HepG2 (cell line): ENCODE data around the gene VSX1. TPM values are rescaled to one million over a fixed set of nuclear protein-coding genes. Genes with fewer than 3 reads are reported as not detected.

Experiments used
- FOXA1 ChIP-seq, 2 experiments: fragments of 450-650 bp in 1 of 2; sonication (generic) in 1 of 2; formaldehyde crosslinking in 1 of 2; IDR thresholded peaks; 2 replicates each; pipeline versions ENCODE4 v1.4.0 to v1.6.1; 2016 to 2020; ENCODE audit warnings: missing genetic modification reagents in 1 of 2
- FOXK2 ChIP-seq: fragments of 450-650 bp; IDR thresholded peaks from 2 replicates; pipeline ENCODE4 v1.6.1; 2016
- GATAD1 ChIP-seq: IDR thresholded peaks from 2 replicates; pipeline ENCODE4 v1.6.1; 2016; ENCODE audit warnings: missing genetic modification reagents, missing compliant biosample characterization
- HNRNPL ChIP-seq: fragments of 200-400 bp; formaldehyde crosslinking; IDR thresholded peaks from 2 replicates; pipeline ENCODE4 v1.6.1; 2017; ENCODE audit warnings: mild to moderate bottlenecking, low read depth, low read length
- KMT2B ChIP-seq: IDR thresholded peaks from 2 replicates; pipeline ENCODE4 v1.6.1; 2016; ENCODE audit warnings: missing genetic modification reagents, missing compliant biosample characterization
- NFAT5 ChIP-seq: sonication (generic); formaldehyde crosslinking; IDR thresholded peaks from 2 replicates; pipeline ENCODE4 v1.4.0; 2020; ENCODE audit warnings: missing genetic modification reagents
- NPAS2 ChIP-seq: sonication (generic); formaldehyde crosslinking; IDR thresholded peaks from 2 replicates; pipeline ENCODE4 v1.8.0; 2022; ENCODE audit warnings: mild to moderate bottlenecking, missing genetic modification reagents, borderline replicate concordance
- STAT6 ChIP-seq: sonication (generic); formaldehyde crosslinking; IDR thresholded peaks from 2 replicates; pipeline ENCODE4 v1.4.0; 2020; ENCODE audit warnings: missing genetic modification reagents, mild to moderate bottlenecking, borderline replicate concordance
- TOE1 ChIP-seq: sonication (generic); formaldehyde crosslinking; IDR thresholded peaks from 2 replicates; pipeline ENCODE4 v1.4.0; 2020; ENCODE audit warnings: mild to moderate bottlenecking, missing genetic modification reagents
- ZFX ChIP-seq: sonication (generic); formaldehyde crosslinking; IDR thresholded peaks from 2 replicates; pipeline ENCODE4 v1.4.0; 2020; ENCODE audit warnings: mild to moderate bottlenecking, low read depth, missing genetic modification reagents, moderate library complexity
- ZNF451 ChIP-seq: sonication (generic); formaldehyde crosslinking; IDR thresholded peaks from 2 replicates; pipeline ENCODE4 v1.5.0; 2020; ENCODE audit warnings: mild to moderate bottlenecking, missing genetic modification reagents
- polyA plus RNA-seq, 8 experiments: library from polyadenylated mRNA; depleted of rRNA in 3 of 8; stranded (reverse) in 7 of 8; unstranded in 1 of 8; fragments of >200 nt; fragmentation: Illumina TruSeq in 4 of 8; extraction: Trizol in 4 of 8; gene quantifications; 2 replicates each; pipeline versions ENCODE4 v1.2.1 to v1.2.3, GENCODE V29; 2011 to 2016; ENCODE audit warnings: low read depth in 4 of 8, missing spikeins in 1 of 8, mixed read lengths in 1 of 8; ENCODE audit not compliant: insufficient read depth in 1 of 8
- total RNA-seq, 5 experiments: library from RNA; depleted of rRNA; stranded (reverse); fragments of >200 nt; fragmentation: Illumina TruSeq; extraction: Trizol; gene quantifications; 2 replicates each; pipeline ENCODE4 v1.2.3, GENCODE V29; 2016; ENCODE audit warnings: low read depth in 1 of 5
- TF ChIP-seq, protein P1 (sequence below): sonication (generic); formaldehyde crosslinking; IDR thresholded peaks from 2 replicates; pipeline ENCODE4 v1.5.0; 2020; ENCODE audit warnings: mild to moderate bottlenecking, missing genetic modification reagents, borderline replicate concordance
- TF ChIP-seq, protein P2 (sequence below): sonication (generic); formaldehyde crosslinking; IDR thresholded peaks from 2 replicates; pipeline ENCODE4 v1.5.0; 2020; ENCODE audit warnings: mild to moderate bottlenecking, missing genetic modification reagents
- TF ChIP-seq, protein P3 (sequence below): IDR thresholded peaks from 2 replicates; pipeline ENCODE4 v1.6.1; 2016; ENCODE audit warnings: low read depth, borderline replicate concordance
- TF ChIP-seq, protein P4 (sequence below): sonication (generic); formaldehyde crosslinking; IDR thresholded peaks from 2 replicates; pipeline ENCODE4 v1.8.1; 2023; ENCODE audit warnings: mild to moderate bottlenecking, moderate library complexity, missing genetic modification reagents

The VSX1 gene
- total and polyA plus RNA-seq, 2 of the 13 experiments (the other 11 are each of a cell fraction or from before 2014, with no cell fraction given): 0.04 TPM; not detected in 1

GRCh38 chr20:25061103-25061799, 20.7 kb downstream of the VSX1 start (continued):
- TF ChIP-seq STAT6 (no peak), FOXK2 (no peak), HNRNPL (no peak), ZFX (peak; percentile 40), TOE1 (CRISPR knock-in tag) (no peak), ZNF451 (peak; percentile 37; the same call in 1 of the 2 replicates), FOXA1 (IDR thresholded peaks at IDR 0.05) (no peak), FOXA1 (CRISPR knock-in tag; IDR thresholded peaks at IDR 0.05) (peak; percentile 67; the same call in 1 of the 2 replicates), NPAS2 (CRISPR knock-in tag) (no peak), KMT2B (CRISPR knock-in tag) (no peak), NFAT5 (CRISPR knock-in tag) (no peak), GATAD1 (CRISPR knock-in tag) (no peak)
- TF ChIP-seq, protein P1, sequence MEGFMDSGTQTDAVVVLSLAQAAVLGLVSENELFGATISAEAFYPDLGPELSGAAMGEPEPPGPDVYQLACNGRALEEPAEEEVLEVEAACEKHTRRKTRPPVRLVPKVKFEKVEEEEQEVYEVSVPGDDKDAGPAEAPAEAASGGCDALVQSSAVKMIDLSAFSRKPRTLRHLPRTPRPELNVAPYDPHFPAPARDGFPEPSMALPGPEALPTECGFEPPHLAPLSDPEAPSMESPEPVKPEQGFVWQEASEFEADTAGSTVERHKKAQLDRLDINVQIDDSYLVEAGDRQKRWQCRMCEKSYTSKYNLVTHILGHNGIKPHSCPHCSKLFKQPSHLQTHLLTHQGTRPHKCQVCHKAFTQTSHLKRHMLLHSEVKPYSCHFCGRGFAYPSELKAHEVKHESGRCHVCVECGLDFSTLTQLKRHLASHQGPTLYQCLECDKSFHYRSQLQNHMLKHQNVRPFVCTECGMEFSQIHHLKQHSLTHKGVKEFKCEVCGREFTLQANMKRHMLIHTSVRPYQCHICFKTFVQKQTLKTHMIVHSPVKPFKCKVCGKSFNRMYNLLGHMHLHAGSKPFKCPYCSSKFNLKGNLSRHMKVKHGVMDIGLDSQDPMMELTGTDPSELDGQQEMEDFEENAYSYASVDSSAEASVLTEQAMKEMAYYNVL (CRISPR knock-in tag): 0 out of 2 replicates have a peak, but pooled peaks have one; percentile 44
- TF ChIP-seq, protein P2, sequence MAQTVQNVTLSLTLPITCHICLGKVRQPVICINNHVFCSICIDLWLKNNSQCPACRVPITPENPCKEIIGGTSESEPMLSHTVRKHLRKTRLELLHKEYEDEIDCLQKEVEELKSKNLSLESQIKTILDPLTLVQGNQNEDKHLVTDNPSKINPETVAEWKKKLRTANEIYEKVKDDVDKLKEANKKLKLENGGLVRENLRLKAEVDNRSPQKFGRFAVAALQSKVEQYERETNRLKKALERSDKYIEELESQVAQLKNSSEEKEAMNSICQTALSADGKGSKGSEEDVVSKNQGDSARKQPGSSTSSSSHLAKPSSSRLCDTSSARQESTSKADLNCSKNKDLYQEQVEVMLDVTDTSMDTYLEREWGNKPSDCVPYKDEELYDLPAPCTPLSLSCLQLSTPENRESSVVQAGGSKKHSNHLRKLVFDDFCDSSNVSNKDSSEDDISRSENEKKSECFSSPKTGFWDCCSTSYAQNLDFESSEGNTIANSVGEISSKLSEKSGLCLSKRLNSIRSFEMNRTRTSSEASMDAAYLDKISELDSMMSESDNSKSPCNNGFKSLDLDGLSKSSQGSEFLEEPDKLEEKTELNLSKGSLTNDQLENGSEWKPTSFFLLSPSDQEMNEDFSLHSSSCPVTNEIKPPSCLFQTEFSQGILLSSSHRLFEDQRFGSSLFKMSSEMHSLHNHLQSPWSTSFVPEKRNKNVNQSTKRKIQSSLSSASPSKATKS (CRISPR knock-in tag): no peak
- TF ChIP-seq, protein P3, sequence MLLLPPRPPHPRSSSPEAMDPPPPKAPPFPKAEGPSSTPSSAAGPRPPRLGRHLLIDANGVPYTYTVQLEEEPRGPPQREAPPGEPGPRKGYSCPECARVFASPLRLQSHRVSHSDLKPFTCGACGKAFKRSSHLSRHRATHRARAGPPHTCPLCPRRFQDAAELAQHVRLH (CRISPR knock-in tag): no peak
- TF ChIP-seq, protein P4, sequence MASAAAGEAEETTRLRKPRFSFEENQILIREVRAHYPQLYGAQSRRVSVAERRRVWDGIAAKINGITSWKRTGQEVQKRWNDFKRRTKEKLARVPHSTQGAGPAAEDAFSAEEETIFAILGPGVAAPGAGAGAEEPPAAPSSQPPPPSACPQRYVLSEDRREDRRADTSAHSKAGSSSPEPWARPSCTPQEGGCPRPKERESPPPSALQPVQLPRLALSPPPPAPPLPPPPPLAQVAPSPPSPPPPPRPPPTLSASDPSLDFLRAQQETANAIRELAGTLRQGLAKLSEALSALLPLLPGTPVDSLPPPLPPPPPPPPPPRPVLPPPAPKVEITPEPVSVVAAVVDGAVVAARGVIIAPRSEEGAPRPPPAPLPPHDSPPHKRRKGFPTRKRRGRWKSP (CRISPR knock-in tag): no peak
